ENCODE data around the gene MRPS5.
A peak's percentile ranks its signal among the peaks of the same experiment; 100 is the strongest.

MRPS5 gene

GRCh38 chr2:95158891-95159619, 37.4 kb upstream of the MRPS5 start:
- peak overlapping the region; percentile 71 for H3K4me3 ChIP-seq (replicated peaks; ENCODE audit: low read depth, low read length)
- TF ChIP-seq CTCF (IDR thresholded peaks at IDR 0.05; ENCODE audit: low read length, missing control alignments), result no peak
- DNase-seq (ENCODE audit: low read depth), result peak; percentile 45

- no peak for DNase-seq (ENCODE audit: low read depth)
- H3K4me3 ChIP-seq (replicated peaks; ENCODE audit: low read depth, low read length), result peak overlapping the region; percentile 71
- TF ChIP-seq CTCF (IDR thresholded peaks at IDR 0.05; ENCODE audit: low read length, missing control alignments), result no peak
These were observed 36.8 kb upstream of the MRPS5 start for GRCh38 chr2:95158441-95158840.

GRCh38 chr2:95149397-95149984, 27.9 kb upstream of the MRPS5 start:
- peak; percentile 13 for DNase-seq (ENCODE audit: low read depth)
- no peak for TF ChIP-seq CTCF (IDR thresholded peaks at IDR 0.05; ENCODE audit: low read length, missing control alignments)
- no peak overlapping the region for H3K4me3 ChIP-seq (replicated peaks; ENCODE audit: low read depth, low read length)

- no peak overlapping the region for H3K4me3 ChIP-seq (replicated peaks; ENCODE audit: low read depth, low read length)
- DNase-seq (ENCODE audit: low read depth), result no peak
- no peak for TF ChIP-seq CTCF (IDR thresholded peaks at IDR 0.05; ENCODE audit: low read length, missing control alignments)
These were observed 22.2 kb upstream of the MRPS5 start for GRCh38 chr2:95143838-95144237.

GRCh38 chr2:95138702-95139101, 17.1 kb upstream of the MRPS5 start:
- H3K4me3 ChIP-seq (replicated peaks; ENCODE audit: low read depth, low read length), result no peak overlapping the region
- DNase-seq (ENCODE audit: low read depth), result no peak
- no peak for TF ChIP-seq CTCF (IDR thresholded peaks at IDR 0.05; ENCODE audit: low read length, missing control alignments)

- DNase-seq (ENCODE audit: low read depth), result no peak
- TF ChIP-seq CTCF (IDR thresholded peaks at IDR 0.05; ENCODE audit: low read length, missing control alignments), result no peak
- peak overlapping the region; percentile 99 for H3K4me3 ChIP-seq (replicated peaks; ENCODE audit: low read depth, low read length)
These were observed 566 bp upstream of the MRPS5 start for GRCh38 chr2:95122197-95122551.

GRCh38 chr2:95121093-95121406, 558 bp downstream of the MRPS5 start:
- DNase-seq (ENCODE audit: low read depth), result no peak
- no peak for TF ChIP-seq CTCF (IDR thresholded peaks at IDR 0.05; ENCODE audit: low read length, missing control alignments)
- peak overlapping the region; percentile 99 for H3K4me3 ChIP-seq (replicated peaks; ENCODE audit: low read depth, low read length)

All from fibroblast of pulmonary artery (primary cell).